Glutamatergic neuron (in vitro differentiated cells): ENCODE measurements around the gene PON2. TPM values are rescaled to one million over a fixed set of nuclear protein-coding genes. Genes with fewer than 3 reads are reported as not detected.
A peak's percentile ranks its signal among the peaks of the same experiment; 100 is the strongest.

Experiments used
- DNase-seq: peaks from one replicate; pipeline ENCODE4 v3.0.0; 2022
- H3K27ac Mint-ChIP-seq: one replicate; pipeline ENCODE4 v1.8.0; 2020; ENCODE audit warnings: mild to moderate bottlenecking, mixed read lengths, inconsistent platforms; ENCODE audit not compliant: unreplicated experiment
- H3K27me3 Mint-ChIP-seq: one replicate; pipeline ENCODE4 v1.8.0; 2020; ENCODE audit warnings: mild to moderate bottlenecking, moderate library complexity, mixed read lengths, inconsistent platforms; ENCODE audit not compliant: unreplicated experiment
- H3K36me3 Mint-ChIP-seq: one replicate; pipeline ENCODE4 v1.8.0; 2020; ENCODE audit warnings: mild to moderate bottlenecking, mixed read lengths, inconsistent platforms; ENCODE audit not compliant: unreplicated experiment
- H3K4me1 Mint-ChIP-seq: one replicate; pipeline ENCODE4 v1.8.0; 2020; ENCODE audit warnings: mild to moderate bottlenecking, low read depth, mixed read lengths, inconsistent platforms; ENCODE audit not compliant: unreplicated experiment
- H3K4me3 Mint-ChIP-seq: one replicate; pipeline ENCODE4 v1.8.0; 2020; ENCODE audit warnings: mild to moderate bottlenecking, mixed read lengths, inconsistent platforms; ENCODE audit not compliant: unreplicated experiment
- H3K9me3 Mint-ChIP-seq: one replicate; pipeline ENCODE4 v1.8.0; 2020; ENCODE audit warnings: mild to moderate bottlenecking, moderate library complexity, mixed read lengths, inconsistent platforms; ENCODE audit not compliant: unreplicated experiment
- total RNA-seq: library from RNA; stranded (reverse); fragmentation: NEBNext Ultra II Directional; extraction: Animal tissue kit (Norgen Biotek cat#: 25700); gene quantifications from one replicate; pipeline ENCODE4 v1.2.1, GENCODE V29; 2021; ENCODE audit not compliant: unreplicated experiment
- TF ChIP-seq, protein P1 (sequence below): fragments of 200-600 bp; sonication (generic); IDR thresholded peaks from one replicate; pipeline ENCODE4 v1.5.0; 2021; ENCODE audit not compliant: partially characterized antibody, unreplicated experiment

Gene PON2
- total RNA-seq, 1 donor from 2014 or later = 55.7 TPM

GRCh38 chr7:95421000-95421846 is 13.6 kb downstream of the PON2 start:
- no peaks in the 10 kb centered on the region for H3K36me3 Mint-ChIP-seq
- DNase-seq = no peak
- peaks cover 5% of the 10 kb centered on the region for H3K27me3 Mint-ChIP-seq
- H3K4me3 Mint-ChIP-seq = peak overlapping the region; percentile 17
- H3K9me3 Mint-ChIP-seq = peaks cover 7% of the 10 kb centered on the region
- TF ChIP-seq, protein P1, sequence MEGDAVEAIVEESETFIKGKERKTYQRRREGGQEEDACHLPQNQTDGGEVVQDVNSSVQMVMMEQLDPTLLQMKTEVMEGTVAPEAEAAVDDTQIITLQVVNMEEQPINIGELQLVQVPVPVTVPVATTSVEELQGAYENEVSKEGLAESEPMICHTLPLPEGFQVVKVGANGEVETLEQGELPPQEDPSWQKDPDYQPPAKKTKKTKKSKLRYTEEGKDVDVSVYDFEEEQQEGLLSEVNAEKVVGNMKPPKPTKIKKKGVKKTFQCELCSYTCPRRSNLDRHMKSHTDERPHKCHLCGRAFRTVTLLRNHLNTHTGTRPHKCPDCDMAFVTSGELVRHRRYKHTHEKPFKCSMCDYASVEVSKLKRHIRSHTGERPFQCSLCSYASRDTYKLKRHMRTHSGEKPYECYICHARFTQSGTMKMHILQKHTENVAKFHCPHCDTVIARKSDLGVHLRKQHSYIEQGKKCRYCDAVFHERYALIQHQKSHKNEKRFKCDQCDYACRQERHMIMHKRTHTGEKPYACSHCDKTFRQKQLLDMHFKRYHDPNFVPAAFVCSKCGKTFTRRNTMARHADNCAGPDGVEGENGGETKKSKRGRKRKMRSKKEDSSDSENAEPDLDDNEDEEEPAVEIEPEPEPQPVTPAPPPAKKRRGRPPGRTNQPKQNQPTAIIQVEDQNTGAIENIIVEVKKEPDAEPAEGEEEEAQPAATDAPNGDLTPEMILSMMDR = no peak
- H3K4me1 Mint-ChIP-seq = peaks cover 39% of the 10 kb centered on the region
- H3K27ac Mint-ChIP-seq = peak overlapping the region; percentile 88

DNA sequence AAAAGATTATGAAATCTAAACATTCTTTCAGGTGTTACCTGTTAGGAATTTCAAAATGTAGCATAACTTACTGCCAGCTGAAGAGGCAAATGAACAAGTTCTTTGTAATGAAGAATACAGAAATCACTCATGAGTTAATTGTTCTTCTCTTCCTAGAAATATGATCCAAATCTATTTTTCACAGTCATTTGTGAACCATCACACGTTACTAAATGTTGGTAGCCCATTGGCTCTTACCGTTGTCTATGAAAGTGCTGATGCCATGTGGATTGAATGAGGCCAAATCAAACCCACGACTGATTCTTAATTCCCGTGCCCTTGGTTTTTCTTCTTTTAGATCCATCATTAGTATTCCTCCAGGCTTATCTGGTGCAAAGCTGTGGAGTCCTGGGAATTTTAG is 22.8 kb downstream of the PON2 start:
- no peaks in the 10 kb centered on the region for H3K36me3 Mint-ChIP-seq
- H3K27ac Mint-ChIP-seq = no peak overlapping the region
- no peak for DNase-seq
- H3K4me1 Mint-ChIP-seq = peaks cover 7% of the 10 kb centered on the region
- no peak overlapping the region for H3K4me3 Mint-ChIP-seq
- no peaks in the 10 kb centered on the region for H3K27me3 Mint-ChIP-seq
- TF ChIP-seq, protein P1 = no peak
- no peaks in the 10 kb centered on the region for H3K9me3 Mint-ChIP-seq

DNA sequence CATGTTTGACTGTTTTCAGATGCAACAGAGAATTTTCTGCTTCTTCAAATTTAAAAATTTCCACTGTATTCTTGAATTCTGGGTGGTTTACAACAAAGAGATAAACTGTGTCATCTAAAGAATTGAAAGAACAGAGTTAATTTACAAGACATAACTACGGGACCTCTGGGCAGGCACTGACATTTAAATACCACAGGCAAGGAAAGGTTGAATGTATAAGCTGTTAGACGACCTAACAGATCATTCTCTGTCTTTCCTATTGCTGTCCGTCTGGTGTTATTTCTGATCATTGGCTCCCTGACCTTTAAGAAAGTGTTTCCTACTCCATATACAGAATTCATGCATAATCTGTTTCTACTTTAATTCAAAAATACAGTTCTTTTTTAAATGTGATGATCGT is 23.2 kb downstream of the PON2 start:
- H3K36me3 Mint-ChIP-seq = no peaks in the 10 kb centered on the region

DNA sequence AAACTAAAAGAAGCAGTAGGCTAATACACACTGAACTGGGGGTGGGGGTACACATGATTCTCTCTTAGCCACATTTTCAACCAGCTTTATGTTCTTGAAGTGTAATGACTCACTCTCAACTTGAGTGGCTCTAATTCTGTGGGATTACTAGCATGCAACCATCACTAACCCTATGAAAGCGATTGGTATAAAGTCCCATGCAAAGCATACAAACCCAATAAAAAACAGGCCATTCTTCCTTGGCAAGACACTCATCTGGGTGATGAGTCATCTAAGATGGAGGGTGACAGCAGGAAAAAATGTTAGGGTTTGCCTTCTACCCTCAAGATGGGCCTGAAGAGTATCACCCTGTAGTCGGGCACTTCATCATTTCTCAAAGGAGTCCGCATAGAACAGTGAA is 23.8 kb downstream of the PON2 start:
- Mint-ChIP-seq H3K4me1 (peaks cover 4% of the 10 kb centered on the region), H3K36me3 (no peaks in the 10 kb centered on the region), H3K27ac (no peak overlapping the region), H3K4me3 (no peak overlapping the region), H3K9me3 (no peaks in the 10 kb centered on the region), H3K27me3 (no peaks in the 10 kb centered on the region)
- no peak for DNase-seq
- TF ChIP-seq, protein P1 = no peak

More for the DNA sequence above, 23.2 kb downstream of the PON2 start:
- DNase-seq = no peak
- H3K27ac Mint-ChIP-seq = no peak overlapping the region
- H3K4me3 Mint-ChIP-seq = no peak overlapping the region
- H3K27me3 Mint-ChIP-seq = no peaks in the 10 kb centered on the region
- no peaks in the 10 kb centered on the region for H3K9me3 Mint-ChIP-seq
- TF ChIP-seq, protein P1 = no peak
- H3K4me1 Mint-ChIP-seq = peaks cover 3% of the 10 kb centered on the region

- peaks cover 11% of the 10 kb centered on the region for H3K4me1 Mint-ChIP-seq
- no peaks in the 10 kb centered on the region for H3K9me3 Mint-ChIP-seq
- no peaks in the 10 kb centered on the region for H3K27me3 Mint-ChIP-seq
- no peak overlapping the region for H3K4me3 Mint-ChIP-seq
- no peak for DNase-seq
- no peaks in the 10 kb centered on the region for H3K36me3 Mint-ChIP-seq
- TF ChIP-seq, protein P1 = no peak
- peak overlapping the region; percentile 4 for H3K27ac Mint-ChIP-seq
These were observed 27.1 kb downstream of the PON2 start for GRCh38 chr7:95407751-95408150.
